HG03280 (cell line): ENCODE measurements around the gene YPEL1.
"Not testable (repeated sequence)": the region's sequence is repeated elsewhere in the genome, so short reads cannot be mapped to it uniquely, and the experiment has no call there.

Experiments
- ATAC-seq: cut with Tn5 transposase; IDR thresholded peaks from one replicate; pipeline ENCODE4 v1.9.1; 2021; ENCODE audit warnings: mild to moderate bottlenecking, moderate library complexity; ENCODE audit not compliant: unreplicated experiment

The YPEL1 gene

DNA sequence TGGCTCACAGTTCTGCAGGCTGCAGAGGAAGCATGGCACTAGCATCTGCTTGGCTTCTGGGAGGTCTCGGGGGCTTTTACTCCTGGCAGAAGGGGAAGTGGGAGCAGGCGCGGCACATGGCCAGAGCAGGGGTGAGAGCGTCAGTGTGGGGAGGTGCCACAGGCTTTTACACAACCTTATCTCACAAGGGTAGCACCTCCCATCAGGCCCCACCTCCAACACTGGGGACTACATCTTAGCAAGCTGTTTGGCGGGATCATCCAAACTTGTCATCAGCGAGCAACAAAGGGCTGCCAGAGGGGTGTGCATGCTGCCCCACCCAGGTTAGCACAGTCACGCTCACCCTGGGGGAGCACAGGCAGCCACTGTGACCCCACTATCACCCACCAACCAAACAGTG, 18.9 kb upstream of the YPEL1 start:
- ATAC-seq: no peak

GRCh38 chr22:21753374-21754111, 17.9 kb upstream of the YPEL1 start:
- no peak for ATAC-seq

GRCh38 chr22:21752276-21752675, 16.7 kb upstream of the YPEL1 start:
- ATAC-seq: no peak

GRCh38 chr22:21745948-21746347, 10.4 kb upstream of the YPEL1 start:
- no peak for ATAC-seq

DNA sequence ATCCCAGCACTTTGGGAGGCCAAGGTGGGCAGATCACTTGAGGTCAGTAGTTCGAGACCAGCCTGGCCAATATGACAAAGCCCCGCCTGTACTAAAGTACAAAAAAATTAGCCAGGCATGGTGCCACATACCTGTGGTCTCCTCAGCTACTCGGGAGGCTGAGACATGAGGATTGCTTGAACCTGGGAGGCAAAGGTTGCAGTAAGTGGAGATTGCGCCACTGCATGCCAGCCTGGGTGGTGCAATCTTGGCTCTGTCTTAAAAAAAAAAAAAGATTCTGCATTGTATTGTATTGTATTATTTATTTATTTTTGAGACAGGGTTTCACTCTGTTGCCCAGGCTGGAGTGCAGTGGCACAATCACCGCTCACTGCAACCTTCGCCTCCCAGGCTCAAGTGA, 9.3 kb upstream of the YPEL1 start:
- not testable (repeated sequence) for ATAC-seq

GRCh38 chr22:21741790-21742189, 6.2 kb upstream of the YPEL1 start:
- no peak for ATAC-seq

GRCh38 chr22:21741059-21741458, 5.5 kb upstream of the YPEL1 start:
- ATAC-seq: no peak

DNA sequence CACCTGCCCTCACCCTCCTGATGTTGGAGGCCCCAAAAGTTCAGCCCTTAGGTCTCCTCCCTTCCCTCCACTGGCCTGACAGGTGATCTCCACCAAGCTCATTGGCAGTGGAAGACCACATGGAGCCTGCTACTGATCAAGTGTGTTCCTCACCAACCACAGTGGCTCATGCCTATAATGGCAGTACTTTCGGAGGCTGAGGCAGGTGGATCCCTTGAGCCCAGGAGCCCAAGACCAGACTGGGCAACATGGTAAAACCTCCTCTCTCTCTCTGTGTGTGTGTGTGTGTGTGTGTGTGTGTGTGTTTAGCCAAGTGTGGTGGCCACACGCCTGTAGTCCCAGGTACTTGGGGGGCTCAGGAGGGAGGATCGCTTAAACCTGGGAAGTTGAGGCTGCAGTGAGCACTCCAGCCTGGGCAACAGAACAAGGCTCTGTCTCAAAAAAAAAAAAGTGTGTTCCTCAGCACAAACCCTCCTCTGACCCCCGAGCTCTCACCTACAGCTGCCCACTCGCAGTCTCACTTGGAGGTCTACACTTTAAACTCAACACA, 4.3 kb upstream of the YPEL1 start:
- no peak for ATAC-seq

- no peak for ATAC-seq
Measured at GRCh38 chr22:21738966-21739365, 3.4 kb upstream of the YPEL1 start.

DNA sequence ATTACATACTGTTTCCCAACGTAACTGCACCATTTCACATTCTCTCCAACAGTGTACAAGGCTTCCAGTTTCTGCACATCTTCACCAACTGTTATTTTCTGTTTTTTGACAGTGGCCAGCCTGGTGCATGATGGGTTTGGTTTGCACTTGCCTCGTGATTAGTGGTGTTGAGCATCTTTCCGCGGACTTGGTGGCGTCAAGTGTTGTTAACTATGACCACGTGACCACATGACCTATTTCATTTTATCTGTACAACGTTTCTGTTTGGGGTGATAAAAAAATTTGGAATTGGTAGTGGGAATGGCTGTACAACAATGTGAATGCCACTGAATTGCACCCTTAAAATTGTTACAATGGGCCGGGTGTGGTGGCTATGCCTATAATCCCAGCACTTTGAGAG, 2.5 kb upstream of the YPEL1 start:
- ATAC-seq: no peak

GRCh38 chr22:21736948-21737347, 1.4 kb upstream of the YPEL1 start:
- ATAC-seq: no peak

GRCh38 chr22:21736084-21736642, 569 bp upstream of the YPEL1 start:
- no peak for ATAC-seq

DNA sequence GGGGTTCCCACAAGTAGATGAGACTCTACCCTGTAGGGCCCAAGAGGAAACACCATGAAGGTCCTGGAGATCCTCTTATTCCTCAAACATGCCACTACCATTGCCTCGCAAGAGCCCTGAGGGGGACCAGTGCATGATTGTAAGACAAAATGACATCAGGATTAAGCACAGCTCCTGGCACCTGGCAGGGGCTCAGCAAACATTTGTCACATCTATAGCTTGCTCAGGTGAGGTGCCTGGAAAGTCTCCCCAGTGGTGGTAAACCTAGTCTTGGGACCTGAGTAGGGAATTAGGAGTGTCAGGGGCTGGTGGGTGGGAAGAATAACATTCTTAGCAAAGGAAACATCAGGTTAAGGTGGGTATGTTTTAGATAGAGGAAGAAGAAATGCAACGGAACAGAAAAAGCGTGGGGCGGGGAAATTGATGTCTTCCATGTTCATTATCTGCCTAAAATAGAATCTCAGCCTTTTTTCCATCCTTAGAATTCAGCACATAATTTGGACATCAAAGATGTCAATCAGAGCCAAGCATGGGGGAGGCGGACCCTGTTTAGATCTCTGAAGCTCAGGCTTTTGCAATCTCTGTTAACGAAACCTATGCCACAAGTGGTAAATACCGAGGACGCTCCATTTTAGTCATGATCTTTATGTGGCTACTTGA, 924 bp downstream of the YPEL1 start:
- ATAC-seq: no peak

DNA sequence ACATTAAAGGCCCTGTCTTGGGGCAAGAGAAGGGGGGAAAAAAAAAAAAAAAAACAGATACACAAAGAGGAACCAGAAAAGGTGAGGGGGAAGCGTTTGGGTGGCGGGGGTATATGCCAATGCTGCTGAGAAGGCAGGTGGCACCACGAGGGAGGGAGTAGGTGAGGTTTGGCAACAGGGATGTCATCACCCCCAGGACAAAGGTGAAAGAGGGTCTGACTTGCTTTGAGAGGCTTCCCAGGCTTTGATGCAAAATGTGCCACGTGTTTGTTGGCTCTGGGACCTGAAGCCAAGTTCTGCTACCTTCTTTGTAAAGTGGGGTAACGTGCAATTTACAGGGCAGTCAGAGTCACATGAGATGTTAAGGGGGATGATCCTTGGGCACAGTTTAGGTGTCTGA, 4.1 kb downstream of the YPEL1 start:
- ATAC-seq: no peak

DNA sequence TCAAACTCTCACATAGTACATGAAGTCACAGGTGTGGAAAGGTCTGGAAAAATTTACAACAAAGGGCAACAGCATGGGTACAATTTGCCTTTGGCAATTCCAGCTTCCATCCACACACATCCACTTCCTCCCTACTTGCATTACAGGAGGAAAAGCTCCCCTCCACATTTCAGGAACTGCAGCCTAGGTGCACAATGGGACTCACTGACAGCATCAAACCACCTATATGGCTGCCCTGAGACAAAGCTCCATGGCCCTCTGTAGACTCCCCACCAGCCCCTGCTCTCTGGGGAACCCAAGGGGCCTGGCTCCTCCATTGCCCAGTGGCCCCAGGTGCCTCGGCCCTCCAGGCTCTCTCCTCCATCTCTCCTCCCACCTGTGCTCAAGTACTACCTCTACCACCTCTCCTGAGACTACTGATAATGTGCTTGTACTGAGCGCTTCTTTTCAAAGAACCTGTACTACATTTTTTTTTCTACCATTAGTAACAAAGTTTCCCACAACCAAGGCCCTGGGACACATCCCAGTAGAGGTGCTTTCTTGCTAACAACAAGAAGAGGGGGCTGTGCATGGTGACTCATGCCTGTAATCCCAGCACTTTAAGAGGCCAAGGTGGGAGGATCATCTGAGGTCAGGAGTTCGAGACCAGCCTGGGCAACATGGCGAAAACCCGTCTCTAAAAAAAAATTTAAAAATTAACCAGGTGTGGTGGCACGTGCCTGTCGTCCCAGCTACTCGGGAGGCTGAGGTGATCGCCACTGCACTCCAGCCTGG, 4.9 kb downstream of the YPEL1 start:
- ATAC-seq: no peak

GRCh38 chr22:21729184-21729583, 6.4 kb downstream of the YPEL1 start:
- not testable (repeated sequence) for ATAC-seq

DNA sequence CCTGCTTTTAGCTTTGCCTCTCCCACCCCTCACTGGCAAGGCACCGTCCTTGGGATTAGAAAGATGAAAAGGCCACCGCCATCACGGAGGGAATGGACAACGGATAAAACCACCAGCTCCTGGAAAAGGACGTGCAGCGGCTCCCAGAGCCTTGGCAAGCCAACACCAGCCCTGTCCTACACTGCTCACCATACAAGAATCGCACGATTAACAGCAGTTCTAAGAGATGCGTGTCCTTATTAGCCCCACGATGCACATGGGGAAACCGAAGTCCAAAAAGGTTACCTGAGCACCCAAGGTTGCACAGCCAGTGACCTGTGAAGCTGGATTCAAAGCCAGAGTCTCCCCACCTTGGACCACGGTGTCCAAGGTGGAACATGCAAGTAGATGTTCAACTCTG, 7.3 kb downstream of the YPEL1 start:
- ATAC-seq: no peak

GRCh38 chr22:21727768-21728167, 7.8 kb downstream of the YPEL1 start:
- no peak for ATAC-seq

GRCh38 chr22:21727159-21727558, 8.4 kb downstream of the YPEL1 start:
- no peak for ATAC-seq

- no peak for ATAC-seq
Measured at GRCh38 chr22:21726650-21727049, 8.9 kb downstream of the YPEL1 start.

DNA sequence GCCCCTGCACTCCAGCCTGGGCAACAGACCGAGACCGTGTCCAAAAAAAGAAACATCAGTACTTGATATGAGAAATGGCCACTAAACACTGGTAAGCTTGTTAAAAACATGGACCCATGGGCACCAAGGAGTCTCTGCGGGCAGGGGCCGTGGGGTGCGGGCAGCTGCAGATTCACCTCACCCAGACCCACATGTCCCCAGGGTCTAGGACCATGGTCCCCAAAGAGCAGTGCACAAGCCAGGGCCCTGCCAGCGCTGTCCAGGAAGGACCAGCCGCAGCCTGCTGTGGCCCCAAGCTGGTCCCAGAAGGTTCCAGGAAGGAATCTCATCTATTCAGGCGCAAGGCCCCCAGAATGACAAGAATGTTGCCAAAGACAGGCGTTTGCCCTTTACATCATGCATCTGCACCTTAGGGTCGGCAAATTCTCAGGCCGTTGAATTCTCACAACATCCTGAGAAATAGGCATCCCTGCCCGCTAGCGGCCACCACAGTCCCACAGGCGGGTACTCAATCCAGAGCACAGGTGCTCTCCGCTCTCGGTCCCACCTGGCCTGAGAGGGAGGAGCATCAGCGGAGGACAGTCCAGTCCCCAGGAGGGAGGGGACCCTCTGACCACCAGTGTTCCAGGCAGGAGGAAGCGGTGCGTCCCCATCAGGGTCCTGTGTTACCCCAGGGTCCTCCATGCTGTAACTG, 9.5 kb downstream of the YPEL1 start:
- ATAC-seq: no peak
